ENCODE measurements around the gene NCOR1.
"Not testable (repeated sequence)": the region's sequence is repeated elsewhere in the genome, so short reads cannot be mapped to it uniquely, and the experiment has no call there.

Gene NCOR1

DNA sequence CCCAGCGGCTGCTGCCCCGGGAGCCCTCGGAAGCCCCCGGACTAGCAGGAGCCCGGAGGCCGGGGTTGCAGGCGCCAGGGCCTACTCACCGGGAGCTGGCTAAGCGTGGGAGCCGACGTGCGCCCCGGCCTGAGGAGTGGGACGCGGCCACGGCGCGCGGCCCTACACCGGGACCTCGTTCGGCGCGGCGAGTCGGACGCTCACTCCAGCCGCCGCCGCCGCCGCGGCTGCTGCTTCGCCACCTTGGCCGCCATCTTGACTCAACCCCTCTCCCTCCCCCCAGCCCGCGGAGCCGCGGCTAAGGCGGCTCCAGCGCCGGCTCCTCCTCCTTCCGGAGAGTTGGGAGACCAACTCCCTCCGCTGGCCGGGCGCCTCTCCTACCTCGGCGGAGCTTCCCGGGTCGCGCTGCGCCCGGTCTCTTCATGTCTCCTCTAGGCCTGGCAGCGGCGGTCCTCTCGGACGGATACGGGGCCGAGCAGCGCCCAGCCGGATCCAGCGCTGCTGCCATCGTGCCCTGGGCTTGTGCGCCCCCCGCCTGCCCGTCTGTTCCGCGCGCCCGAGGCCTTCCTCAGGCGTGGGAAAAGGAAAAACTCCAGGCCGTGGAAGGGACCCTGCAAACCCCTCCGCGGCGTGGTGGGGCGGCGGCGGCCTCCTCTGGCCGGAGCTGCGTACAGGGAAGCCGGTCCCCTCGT, at the start of gene NCOR1:
Gene NCOR1 (minus strand): TSS at position 262 of the 692 bp plus-strand sequence. CDS start 20,965 bp downstream, outside the sequence.
- peak; percentile 69 to 78 (median 69) for DNase-seq (ENCODE audit: low read depth in 3 of 3, low spot score in 1 of 3)

DNA sequence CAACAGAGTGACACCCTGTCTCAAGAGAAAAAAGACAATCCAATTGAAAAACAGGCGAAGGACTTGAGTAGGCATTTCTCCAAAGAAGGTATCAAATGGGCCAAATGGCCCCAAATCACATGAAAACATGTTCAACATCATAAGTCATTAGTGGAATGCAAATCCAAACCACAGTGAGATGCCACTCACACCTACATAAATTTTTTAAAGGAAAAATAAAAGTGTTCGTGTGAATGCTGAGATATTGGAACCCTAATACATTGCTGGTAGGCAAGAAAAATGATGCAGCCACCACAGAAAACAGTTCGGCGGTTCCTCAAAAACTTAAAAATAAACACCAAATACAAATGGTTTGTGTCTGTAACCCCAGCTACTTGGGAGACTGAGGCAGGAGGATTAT, 46.9 kb upstream of the NCOR1 start:
- DNase-seq (ENCODE audit: low read depth in 3 of 3, low spot score in 1 of 3), result no peak

DNA sequence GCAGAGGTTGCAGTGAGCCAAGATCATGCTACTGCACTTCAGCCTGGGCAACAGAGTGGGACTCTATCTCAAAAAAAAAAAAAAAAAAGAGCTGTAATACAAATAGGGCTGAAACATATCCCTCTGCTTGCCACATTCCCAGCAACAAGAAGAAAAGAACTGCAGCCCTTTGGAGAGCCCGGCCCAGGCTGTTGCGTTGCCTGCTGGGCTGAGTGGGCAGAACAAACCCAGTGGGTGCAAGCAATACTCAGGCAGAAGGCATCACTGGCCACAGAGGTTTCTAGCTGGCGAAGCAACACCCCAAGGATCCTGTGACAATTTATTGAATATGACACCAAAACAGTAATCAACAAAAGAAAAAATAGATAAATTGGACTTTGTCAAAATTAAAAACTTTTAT, 45.7 kb upstream of the NCOR1 start:
- no peak for DNase-seq (ENCODE audit: low read depth in 3 of 3, low spot score in 1 of 3)

DNA sequence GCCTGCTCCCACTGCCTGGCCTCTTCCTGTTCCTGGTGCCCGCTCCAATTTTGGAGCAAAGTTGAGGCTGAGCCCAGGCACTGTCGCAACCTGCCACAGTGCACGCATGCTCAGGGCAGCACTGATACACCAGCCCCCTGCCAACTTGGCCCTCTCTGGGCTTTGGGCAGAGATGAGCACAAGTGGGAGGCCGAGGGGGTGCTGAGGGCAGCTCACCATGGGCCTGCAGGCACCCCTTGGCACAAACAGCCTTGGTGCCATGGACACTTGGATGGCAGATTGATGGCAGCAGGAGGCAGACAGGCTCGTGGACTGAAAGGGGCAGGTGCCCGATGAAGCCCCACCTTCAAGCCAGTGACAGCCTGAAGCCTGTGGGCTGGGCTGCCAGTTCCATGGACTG, 44.6 kb upstream of the NCOR1 start:
- DNase-seq (ENCODE audit: low read depth in 3 of 3, low spot score in 1 of 3), result no peak

DNA sequence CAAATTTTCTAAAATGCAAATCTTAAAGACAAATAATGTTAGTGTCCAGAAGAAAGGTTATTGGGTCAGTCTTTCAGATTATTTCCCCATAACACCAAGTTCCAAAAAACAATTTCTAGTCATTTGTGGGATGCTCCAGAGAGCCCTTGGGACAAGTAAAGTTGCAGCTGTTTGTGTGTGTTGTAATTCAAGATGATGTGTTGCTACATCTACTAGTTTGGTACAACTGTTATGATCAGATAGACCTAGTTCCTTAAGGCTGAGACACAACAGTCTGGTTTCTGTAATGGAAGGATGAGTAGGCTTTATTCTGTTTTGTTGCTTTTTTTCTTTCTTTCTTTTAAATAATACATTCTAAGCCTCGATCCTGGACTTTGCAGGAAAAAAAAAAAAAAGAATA, 43.6 kb upstream of the NCOR1 start:
- DNase-seq (ENCODE audit: low read depth in 3 of 3, low spot score in 1 of 3), result no peak

DNA sequence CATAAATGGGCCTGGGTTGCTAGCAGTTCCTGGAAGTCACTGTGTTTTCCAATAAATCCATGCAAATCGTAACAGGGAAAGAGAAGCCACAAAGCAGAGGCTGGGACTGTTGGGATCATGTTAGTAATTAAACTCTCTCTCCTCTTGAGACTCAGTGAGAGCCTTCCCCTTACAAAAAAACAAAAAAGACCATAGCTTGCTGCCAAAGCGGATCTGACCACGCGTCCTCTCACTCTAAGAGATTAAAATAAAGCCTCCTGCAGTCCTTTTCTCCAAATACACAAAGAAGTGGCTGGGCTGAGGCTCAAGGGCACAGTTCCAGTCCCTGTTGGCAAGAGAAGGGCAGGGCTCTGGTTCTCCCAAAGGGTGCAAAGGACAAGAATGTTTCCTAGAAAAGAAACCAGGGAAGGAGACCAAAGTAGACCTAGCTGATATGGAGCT, 40.2 kb upstream of the NCOR1 start:
- DNase-seq (ENCODE audit: low read depth in 3 of 3, low spot score in 1 of 3), result no peak

DNA sequence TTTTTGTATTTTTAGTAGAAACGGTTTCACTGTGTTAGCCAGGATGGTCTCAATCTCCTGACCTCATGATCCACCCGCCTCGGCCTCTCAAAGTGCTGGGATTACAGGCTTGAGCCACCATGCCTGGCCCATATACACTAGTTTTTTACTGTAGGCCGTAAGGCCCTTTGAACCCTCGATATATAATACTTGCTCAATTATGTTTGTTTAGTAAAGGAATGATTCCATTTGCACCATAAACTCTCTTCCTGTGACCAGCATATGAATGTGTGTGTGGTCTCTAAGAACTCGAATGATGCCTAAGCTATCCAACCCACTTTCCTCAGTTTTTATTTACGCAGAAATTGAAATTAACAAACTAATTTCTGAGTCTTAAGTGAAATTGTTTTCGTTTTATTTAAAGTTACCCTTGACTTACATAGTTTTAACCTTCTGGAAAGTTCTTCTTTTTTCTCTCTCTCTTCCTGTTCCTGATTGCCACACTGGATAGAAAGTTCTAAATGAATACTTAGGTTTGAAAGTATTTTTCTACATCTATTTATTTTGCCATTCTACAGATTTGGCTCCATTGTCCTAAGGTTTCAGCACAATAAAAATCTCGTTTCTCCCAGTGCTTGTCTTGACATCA, 39.6 kb upstream of the NCOR1 start:
- DNase-seq (ENCODE audit: low read depth in 3 of 3, low spot score in 1 of 3), result no peak

DNA sequence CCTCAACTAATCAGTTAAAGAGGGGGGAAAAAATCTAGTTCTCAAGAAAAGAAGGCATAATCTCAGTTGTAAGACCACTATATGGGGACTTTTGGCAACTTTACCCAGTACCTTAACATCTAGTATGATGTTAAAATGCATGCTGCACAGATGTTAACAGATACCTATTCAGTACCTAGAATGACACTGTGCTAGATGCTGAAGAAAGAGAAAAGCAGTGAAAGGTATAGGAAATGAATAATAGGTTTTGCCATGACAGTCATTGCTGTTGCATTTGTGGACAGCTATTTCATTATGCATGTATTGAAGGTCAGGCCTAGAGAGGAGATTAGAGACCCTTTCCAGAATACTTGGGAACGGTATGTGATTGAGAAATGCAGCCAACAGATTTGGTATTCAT, 36.2 kb upstream of the NCOR1 start:
- no peak for DNase-seq (ENCODE audit: low read depth in 3 of 3, low spot score in 1 of 3)

DNA sequence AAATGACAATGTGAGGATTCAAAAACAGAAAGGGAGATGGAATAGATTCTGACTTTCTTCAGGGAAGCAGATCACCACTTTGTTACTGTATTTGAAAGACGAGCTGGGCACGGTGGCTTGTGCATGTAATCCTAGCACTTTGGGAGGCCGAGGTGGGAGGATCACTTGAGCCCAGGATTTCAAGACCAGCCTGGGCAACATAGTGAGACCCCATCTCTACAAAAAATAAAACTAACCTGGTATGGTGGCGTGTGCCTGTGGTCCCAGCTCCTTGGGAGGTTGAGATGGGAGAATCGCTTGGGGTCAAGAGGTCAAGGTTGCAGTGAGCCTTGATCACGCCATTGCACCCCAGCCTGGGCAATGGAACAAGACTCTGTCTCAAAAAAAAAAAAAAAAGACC, 35.7 kb upstream of the NCOR1 start:
- no peak for DNase-seq (ENCODE audit: low read depth in 3 of 3, low spot score in 1 of 3)

DNA sequence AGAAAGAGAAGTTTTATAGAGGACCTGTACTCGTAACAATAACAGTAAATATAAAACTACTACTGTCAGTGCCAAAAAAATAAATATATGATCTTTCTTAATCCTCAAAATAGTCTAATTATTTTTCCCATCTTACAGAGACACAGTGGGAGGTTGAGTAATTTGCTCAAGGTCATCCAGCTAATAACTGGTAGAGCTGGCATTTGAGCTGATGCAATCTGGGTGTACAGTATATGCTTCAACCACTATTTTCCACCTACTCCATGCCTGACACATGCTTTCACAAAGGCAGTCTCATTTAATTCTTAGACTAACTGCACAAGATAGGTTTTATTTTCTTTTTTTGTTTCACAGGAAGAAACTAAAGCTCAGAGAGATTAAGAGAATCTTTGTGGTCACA, 35.3 kb upstream of the NCOR1 start:
- no peak for DNase-seq (ENCODE audit: low read depth in 3 of 3, low spot score in 1 of 3)

DNA sequence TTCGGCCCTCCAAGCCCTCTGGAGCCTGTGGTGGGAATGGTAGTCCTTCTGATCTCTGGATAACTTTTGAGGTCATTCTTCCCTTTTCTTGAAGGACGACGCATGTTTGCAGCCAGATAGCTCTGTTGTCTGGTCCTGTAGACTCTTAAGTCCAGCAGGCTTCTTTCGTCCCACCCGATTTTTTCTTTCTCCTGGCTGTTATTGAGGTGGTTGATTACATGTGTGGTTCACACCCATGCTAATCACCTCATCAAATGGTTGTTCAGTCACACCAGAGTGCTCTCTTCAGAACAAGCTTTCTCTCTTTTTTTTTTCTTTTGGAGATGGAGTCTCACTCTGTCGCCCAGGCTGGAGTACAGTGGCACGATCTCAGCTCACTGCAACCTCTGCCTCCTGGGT, 32.3 kb upstream of the NCOR1 start:
- DNase-seq (ENCODE audit: low read depth in 3 of 3, low spot score in 1 of 3), result no peak

DNA sequence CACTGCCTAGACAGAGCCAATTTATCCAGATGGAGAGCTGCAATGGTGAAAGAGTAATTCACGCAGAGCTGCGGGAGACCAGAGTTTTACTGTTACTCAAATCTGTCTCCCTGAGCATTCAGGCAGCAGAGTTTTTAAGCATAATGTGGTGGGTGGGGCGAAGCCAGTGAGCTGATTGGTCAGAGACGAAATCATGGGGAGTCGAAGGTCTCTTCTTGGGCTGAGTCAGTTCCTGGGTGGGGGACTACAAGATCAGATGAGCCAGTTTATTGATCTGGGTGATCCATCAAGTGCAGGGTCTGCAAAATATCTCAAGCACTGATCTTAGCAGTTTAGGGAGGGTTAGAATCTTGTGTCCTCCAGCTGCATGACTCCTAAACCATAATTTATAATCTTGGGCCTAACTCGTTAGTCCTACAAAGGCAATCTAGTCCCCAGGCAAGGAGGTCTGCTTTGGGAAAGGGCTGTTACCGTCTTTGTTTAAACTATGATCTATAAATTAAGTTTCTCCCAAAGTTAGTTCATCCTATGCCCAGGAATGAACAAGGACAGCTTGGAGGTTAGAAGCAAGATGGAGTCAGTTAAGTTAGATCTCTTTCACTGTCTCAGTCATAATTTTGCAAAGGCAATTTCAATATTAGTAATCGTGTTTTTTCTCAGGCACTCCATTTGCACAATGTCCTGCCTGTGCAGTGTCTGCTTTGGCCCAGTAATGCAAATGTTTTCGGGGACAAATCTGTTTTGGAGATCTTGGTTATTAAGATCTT, 28.6 kb upstream of the NCOR1 start:
- no peak for DNase-seq (ENCODE audit: low read depth in 3 of 3, low spot score in 1 of 3)

DNA sequence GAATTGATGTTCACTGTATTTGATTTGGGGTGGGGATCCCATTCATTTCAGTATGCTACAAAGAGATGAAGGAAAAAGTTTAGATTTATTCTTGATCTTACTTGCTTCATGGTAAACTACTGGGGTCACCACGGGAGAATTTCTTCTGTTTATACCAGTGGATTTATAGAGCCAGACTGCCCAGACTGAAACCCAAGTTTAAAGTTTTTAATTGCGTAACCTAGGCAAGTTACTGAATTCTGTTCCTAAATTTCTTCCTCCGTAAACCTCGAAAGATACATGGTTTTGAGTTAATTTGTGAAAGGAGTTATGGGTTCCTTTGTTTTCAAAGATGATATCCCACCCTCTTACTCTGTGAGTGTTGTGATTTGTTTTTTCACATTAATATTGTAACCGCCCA, 28.1 kb upstream of the NCOR1 start:
- DNase-seq (ENCODE audit: low read depth in 3 of 3, low spot score in 1 of 3), result no peak

DNA sequence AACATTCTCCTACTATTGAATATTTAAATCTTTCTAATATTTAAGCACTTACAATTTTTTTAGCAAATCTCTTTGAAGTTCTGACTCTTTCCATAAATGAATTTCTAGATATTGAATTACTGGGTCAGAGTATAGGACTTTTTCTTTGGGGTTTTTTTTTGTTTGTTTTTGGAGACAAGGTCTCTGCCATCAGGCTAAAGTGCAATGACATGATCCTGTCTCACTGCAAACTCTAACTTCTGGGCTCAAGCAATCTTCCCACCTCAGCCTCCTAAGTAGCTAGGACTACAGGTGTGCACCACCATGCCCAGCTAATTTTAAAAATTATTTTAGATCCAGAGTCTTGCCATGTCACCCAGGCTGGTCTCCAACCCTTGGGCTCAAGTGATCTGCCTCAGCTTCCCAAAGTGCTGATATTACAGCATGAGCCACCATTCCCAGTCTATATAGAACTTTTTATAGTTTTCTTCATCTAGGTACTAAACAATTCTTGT, 26.6 kb upstream of the NCOR1 start:
- DNase-seq (ENCODE audit: low read depth in 3 of 3, low spot score in 1 of 3), result no peak

DNA sequence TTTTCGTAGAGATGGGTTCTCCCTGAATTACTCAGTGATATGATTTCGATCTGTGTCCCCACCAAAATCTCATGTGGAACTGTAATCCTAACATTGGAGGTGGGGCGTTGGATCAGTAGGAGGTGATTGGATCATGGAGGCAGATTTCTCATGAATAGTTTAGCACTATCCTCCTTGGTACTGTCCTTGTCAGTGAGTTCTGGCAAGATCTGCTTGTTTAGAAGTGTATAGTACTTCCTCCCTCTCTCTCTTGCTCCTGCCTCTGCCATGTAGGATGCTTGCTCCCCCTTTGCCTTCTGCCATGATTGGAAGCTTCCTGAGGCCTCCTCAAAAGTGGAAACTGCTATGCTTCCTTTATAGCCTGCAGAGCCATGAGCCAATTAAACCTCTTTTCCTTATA, 24.6 kb upstream of the NCOR1 start:
- DNase-seq (ENCODE audit: low read depth in 3 of 3, low spot score in 1 of 3), result no peak

DNA sequence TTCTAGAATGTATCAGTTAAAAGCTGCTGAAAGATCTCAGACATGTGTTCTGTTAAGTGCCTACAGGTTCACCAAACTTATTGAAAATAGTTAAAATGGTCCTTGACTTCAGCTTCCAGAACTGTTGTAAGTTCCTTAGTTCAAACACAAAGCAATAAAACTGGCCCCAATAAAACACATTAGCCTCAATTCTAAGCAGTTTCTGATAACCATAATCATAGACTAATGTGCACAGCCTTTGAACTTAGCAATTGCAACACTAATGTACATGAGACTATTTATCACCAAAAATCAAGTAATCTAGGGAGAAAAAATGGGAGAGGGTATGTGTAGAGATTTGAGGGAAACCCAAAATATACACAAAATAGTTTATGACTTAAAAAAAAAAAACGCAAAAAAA, 17.1 kb upstream of the NCOR1 start:
- no peak for DNase-seq (ENCODE audit: low read depth in 3 of 3, low spot score in 1 of 3)

DNA sequence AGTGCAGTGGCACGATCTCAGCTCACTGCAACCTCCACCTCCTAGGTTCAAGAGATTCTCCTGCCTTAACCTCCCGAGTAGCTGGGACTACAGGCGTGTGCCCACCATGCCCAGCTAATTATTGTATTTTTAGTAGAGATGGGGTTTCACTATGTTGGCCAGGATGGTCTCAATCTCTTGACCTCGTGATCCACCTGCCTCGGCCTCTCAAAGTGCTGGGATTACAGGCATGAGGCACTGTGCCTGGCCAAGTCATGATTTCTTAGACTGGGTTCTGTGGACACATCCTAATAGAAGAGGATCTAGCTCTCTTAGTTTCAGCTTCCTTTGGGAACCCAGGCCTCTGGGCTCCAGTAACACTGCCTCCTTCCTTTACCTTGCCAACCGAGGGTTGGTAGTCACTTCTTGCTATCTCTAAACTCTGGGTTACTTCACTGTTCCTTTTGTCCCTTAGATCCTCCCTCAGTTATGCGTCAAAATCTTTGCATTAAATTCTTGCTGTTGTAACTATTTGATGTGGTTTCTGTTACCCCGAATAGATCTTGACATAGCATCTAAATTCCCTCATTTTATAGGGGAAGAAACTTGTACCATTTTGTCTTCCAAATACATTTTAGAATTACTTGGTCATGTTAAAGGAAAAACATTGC, 14.7 kb upstream of the NCOR1 start:
- not testable (repeated sequence) for DNase-seq (ENCODE audit: low read depth in 3 of 3, low spot score in 1 of 3)

DNA sequence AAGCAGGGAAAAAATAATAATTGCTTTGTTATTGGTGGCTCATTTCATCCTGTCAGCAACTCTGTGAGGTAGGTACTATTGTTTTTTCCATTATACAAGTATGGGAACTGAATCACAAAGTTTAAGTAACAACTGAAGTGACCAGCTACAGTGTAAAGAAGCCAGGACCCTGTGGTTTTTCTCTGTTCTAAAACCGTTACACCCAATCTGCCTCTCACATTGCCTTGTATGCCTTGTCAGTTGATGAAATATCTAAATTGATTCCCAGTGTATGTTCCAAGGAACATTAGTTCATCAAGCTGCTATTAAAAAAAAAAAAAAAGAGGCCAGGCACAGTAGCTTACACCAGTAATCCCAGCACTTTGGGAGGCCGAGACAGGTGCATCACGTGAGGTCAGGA, 7.1 kb upstream of the NCOR1 start:
- no peak for DNase-seq (ENCODE audit: low read depth in 3 of 3, low spot score in 1 of 3)

DNA sequence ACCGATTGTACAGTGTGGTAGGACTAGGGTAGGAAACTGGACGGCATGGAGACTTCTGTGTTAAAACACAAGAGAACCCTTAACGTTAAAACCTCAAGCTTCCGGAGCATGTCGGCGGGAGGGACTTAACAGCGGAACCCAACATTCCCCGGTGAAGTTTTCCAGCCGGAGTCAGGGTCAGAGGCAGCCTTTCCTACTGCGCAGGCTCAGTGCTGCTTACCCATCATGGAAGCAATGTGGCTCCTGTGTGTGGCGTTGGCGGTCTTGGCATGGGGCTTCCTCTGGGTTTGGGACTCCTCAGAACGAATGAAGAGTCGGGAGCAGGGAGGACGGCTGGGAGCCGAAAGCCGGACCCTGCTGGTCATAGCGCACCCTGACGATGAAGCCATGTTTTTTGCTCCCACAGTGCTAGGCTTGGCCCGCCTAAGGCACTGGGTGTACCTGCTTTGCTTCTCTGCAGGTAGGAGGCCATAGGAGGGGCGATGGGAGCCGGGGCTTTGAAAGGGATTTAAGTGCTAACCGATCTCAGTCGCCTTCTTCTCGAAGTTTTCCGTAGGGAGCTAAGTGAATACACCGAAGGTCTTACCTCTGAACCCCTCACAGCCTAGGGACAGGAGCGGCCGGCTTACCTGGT, 1.8 kb upstream of the NCOR1 start, which contains the start of gene PIGL:
Gene PIGL (plus strand): TSS at position 209 of the 634 bp plus-strand sequence. CDS start 17 bp downstream, at position 226.
- peak; percentile 64 to 79 (median 77) for DNase-seq (ENCODE audit: low read depth in 3 of 3, low spot score in 1 of 3)

DNA sequence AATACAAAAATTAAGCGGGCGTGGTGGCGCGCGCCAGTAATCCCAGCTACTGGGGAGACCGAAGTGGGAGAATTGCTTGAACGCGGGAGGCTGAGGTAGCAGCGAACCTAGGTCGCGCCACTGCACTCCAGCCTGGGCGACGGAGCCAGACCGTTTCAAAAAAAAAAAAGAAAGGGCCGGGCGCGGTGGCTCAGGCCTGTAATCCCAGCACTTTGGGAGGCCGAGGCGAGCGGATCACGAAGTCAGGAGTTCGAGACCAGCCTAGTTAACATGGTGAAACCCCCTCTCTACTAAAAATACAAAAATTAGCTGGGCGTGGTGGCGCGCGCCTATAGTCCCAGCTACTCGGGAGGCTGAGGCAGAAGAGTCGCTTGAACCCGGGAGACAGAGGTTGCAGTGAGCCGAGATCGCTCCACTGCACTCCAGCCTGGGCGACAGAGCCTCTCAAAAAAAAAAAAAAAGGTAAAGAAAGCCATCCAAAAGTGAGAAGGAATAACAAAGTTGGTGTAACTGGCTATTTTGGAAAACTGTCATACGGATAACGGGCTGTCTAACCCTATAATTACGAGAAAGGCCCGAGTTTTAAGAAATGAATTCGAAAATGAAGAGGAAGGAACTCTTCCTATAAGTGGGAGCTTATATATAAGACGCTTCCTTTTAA, 1.1 kb upstream of the NCOR1 start:
- DNase-seq (ENCODE audit: low read depth in 3 of 3, low spot score in 1 of 3), result not testable (repeated sequence)

DNA sequence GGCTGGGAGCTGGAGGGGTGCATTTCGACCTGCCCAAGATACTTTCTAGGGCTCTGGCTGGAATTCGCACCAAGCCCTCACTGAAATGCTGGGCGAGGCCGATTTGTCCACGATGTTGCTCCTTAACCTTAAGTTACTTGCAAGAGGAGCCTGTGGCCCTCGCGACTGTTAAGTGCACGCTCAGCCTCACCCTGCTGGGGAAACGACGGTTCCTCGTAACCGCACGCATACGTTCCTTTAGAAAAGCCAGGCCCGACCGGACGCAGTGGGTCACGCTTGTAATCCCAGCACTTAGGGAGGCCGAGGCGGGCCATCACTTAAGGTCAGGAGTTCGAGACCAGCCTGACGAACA, 607 bp upstream of the NCOR1 start:
- DNase-seq (ENCODE audit: low read depth in 3 of 3, low spot score in 1 of 3), result no peak
